Measurements from ENCODE around the gene ACKR4.

GRCh38 chr3:132650153-132650552 is 53.1 kb downstream of the ACKR4 start:
- no peak for TF ChIP-seq SP1 (IDR thresholded peaks at IDR 0.05)
- no peak for TF ChIP-seq ELF4 (IDR thresholded peaks at IDR 0.05)
- TF ChIP-seq ARNT (IDR thresholded peaks at IDR 0.05): no peak
